RWPE1 (cell line): ENCODE measurements around the gene SP1.
"Not testable (repeated sequence)": the region's sequence is repeated elsewhere in the genome, so short reads cannot be mapped to it uniquely, and the experiment has no call there.

Experiments
- CTCF ChIA-PET: fragments of 350-600 bp; sonication (Branson Sonifier 250); formaldehyde crosslinking; extraction: SDS; loops from one replicate; lab custom pipeline; 2021; lab: Yijun Ruan, JAX
- POLR2A ChIA-PET: fragments of 400-600 bp; formaldehyde crosslinking; extraction: SDS; loops from one replicate; lab custom pipeline; 2020; ENCODE audit warnings: antibody characterized with exemption; ENCODE audit not compliant: low non-redundant PET; lab: Yijun Ruan, JAX
- DNase-seq: peaks from one replicate; pipeline ENCODE4 v3.0.0; 2012; ENCODE audit warnings: low spot score
- H3K27ac ChIP-seq: fragments of 450-650 bp; 2 replicates; pipeline ENCODE4 v1.5.1; 2017
- TF ChIP-seq, protein P1 (sequence below): fragments of 450-650 bp; conservative IDR thresholded peaks from 2 replicates; pipeline ENCODE4 v1.5.1; 2017; ENCODE audit warnings: low read depth, mild to moderate bottlenecking

SP1 gene

DNA sequence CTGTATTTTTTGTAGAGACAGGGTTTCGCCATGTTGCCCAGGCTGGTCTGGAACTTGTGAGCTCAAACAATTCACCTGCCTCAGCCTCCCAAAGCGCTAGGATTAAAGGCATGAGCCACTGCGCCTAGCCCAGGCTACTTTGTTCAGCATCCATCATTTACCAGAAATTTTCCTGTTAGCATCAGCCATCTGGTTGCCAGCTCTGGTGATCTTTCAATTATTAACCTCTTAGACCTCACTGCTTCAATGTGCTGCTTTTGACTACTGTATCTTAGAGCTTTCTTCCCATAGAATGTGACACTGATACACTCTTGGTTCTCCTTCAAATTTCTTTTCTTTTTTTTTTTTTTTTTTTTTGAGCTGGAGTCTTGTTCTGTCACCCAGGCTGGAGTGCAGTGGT lies 38.2 kb downstream of the SP1 start:
- ChIA-PET CTCF (interaction anchor here (0.6 to 1.0 kb wide), 3 partner anchors 24 to 91 kb away, joined by 3 to 8 read pairs (median 4); no protein-coding TSS in a partner anchor), POLR2A (interaction anchor here (0.6 kb wide), 1 partner anchor 115 kb away, joined by 4 read pairs; no protein-coding TSS in a partner anchor)
- TF ChIP-seq, protein P1, sequence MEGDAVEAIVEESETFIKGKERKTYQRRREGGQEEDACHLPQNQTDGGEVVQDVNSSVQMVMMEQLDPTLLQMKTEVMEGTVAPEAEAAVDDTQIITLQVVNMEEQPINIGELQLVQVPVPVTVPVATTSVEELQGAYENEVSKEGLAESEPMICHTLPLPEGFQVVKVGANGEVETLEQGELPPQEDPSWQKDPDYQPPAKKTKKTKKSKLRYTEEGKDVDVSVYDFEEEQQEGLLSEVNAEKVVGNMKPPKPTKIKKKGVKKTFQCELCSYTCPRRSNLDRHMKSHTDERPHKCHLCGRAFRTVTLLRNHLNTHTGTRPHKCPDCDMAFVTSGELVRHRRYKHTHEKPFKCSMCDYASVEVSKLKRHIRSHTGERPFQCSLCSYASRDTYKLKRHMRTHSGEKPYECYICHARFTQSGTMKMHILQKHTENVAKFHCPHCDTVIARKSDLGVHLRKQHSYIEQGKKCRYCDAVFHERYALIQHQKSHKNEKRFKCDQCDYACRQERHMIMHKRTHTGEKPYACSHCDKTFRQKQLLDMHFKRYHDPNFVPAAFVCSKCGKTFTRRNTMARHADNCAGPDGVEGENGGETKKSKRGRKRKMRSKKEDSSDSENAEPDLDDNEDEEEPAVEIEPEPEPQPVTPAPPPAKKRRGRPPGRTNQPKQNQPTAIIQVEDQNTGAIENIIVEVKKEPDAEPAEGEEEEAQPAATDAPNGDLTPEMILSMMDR, result no peak
- DNase-seq, result no peak
- no peak overlapping the region for H3K27ac ChIP-seq

DNA sequence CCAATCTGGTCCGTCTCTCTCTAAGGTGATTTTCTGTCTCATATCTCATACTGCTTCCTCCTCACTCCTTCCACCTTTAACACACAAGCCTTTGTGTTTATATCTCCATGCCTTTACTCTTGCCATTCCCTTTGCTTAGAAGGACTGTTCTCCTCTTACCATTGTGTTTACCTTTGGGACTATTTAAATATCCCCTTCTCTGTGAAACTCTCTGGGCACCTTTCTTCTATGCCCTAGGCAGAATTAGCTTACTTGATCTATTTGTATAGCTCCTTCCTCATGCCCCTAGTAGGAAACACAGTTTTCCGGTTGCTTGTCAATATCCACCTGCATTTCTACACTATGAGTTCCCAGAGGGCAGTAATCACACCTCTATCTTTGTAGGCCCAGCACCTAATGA lies 39.8 kb downstream of the SP1 start:
- DNase-seq, result no peak
- no peak overlapping the region for H3K27ac ChIP-seq
- ChIA-PET CTCF (interaction anchor here (1.8 to 2.8 kb wide), 2 partner anchors 88 to 95 kb away, joined by 8 read pairs; no protein-coding TSS in a partner anchor), POLR2A (no interaction called here)
- TF ChIP-seq, protein P1, result no peak

DNA sequence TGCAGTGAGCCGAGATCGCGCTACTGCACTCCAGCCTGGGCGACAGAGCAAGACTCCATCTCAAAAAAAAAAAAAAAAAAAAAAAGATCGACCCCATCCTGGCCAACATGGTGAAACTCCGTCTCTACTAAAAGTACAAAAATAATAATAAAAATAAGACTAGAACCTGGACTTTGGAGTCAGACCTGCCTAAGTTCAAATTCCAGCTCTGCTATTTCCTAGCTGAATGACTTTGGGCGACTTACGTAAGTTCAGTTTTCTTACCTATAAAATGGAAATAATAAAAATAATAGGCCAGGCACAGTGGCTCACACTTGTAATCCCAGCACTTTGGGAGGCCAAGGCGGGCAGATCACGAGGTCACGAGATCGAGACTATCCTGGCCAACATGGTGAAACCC lies 42.3 kb downstream of the SP1 start:
- H3K27ac ChIP-seq, DNase-seq: not testable (repeated sequence)
- ChIA-PET POLR2A (interaction anchor here (1.4 kb wide), 1 partner anchor 40 kb away, joined by 4 read pairs; no protein-coding TSS in a partner anchor), CTCF (interaction anchor here (0.7 to 2.8 kb wide), 4 partner anchors 69 to 153 kb away, joined by 3 to 31 read pairs (median 6); no protein-coding TSS in a partner anchor)

DNA sequence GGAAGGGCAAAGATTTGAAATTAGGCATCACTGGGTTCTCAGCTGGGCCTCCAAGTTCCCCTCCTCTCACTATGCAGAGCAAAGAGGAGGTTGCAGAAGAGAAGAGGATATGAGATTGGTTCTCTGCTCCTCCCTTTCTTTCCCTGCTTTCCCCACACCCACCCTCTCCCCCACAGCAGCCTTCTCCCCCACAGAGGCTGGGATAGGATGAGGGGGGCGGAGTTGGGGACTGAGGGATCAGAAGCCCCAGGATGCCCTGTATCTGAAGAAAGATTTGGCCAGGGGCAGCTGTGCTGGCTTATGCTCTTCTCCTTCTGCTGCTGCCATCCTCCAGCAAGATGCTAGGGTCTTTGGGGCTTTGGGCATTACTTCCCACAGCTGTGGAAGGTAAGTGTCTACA lies 43.6 kb downstream of the SP1 start, which contains the start of gene AMHR2:
Gene AMHR2, plus strand, starts transcription at position 259 of the 400 bp plus-strand sequence. Its CDS starts 80 bp downstream, at position 339.
- ChIA-PET POLR2A (no interaction called here), CTCF (interaction anchor here (1.3 kb wide), 1 partner anchor 71 kb away, joined by 3 read pairs; no protein-coding TSS in a partner anchor)
- TF ChIP-seq, protein P1, result no peak
- H3K27ac ChIP-seq, result no peak within 1 kb of the TSS
- no peak for DNase-seq

DNA sequence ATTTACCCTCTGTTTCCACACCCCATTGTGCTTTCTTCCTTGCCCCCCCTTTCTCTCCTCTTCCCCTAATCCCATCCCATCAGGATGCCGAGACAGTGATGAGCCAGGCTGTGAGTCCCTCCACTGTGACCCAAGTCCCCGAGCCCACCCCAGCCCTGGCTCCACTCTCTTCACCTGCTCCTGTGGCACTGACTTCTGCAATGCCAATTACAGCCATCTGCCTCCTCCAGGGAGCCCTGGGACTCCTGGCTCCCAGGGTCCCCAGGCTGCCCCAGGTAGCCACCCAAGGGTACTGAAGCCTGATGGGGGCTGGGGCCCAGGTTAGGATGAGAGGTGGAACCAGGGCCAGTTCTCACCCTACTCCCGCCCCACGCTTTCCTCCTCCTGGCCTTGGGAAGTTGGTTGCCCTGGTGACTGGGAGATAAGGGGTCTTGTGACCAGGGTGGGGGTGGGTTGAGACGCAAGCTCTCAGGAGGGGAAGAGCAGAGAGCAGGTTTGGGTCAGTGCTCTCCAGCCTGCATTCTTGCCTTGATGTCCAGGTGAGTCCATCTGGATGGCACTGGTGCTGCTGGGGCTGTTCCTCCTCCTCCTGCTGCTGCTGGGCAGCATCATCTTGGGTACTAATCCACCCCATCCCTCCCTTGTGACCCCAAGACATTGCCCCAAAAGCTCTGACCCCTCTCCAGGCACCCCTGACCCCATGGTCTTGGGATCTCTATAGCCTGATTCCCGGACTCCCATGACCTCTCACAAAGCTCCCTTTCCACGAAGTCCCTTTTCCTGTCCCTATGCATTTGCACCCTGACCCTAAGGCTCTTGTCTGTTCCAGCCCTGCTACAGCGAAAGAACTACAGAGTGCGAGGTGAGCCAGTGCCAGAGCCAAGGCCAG lies 44.9 kb downstream of the SP1 start:
- ChIA-PET CTCF (interaction anchor here (0.7 to 1.0 kb wide), 3 partner anchors 73 to 310 kb away, joined by 3 to 5 read pairs (median 3); no protein-coding TSS in a partner anchor), POLR2A (interaction anchor here (0.6 kb wide), 1 partner anchor 16 kb away, joined by 9 read pairs; no protein-coding TSS in a partner anchor)
- no peak for DNase-seq
- TF ChIP-seq, protein P1, result no peak
- H3K27ac ChIP-seq, result no peak overlapping the region

DNA sequence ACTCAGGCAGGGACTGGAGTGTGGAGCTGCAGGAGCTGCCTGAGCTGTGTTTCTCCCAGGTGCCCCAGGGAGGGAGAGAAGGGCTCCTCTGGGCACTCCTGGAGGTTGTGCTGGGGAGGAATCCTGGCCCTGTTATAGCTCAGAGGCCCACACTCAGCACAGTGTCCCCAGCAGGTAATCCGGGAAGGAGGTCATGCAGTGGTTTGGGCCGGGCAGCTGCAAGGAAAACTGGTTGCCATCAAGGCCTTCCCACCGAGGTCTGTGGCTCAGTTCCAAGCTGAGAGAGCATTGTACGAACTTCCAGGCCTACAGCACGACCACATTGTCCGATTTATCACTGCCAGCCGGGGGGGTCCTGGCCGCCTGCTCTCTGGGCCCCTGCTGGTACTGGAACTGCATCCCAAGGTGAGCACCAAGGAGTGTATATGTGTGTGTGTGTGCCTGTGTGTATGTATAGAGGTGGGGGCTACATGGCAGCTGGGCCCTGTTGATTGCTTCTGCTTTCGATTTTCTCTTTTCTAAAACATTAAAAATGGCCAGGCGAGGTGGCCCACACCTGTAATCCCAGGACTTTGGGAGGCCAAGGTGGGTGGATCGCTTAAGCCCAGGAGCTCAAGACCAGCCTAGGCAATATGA lies 45.7 kb downstream of the SP1 start:
- no peak overlapping the region for H3K27ac ChIP-seq
- ChIA-PET CTCF (interaction anchor here (0.7 to 1.0 kb wide), 3 partner anchors 73 to 310 kb away, joined by 3 to 5 read pairs (median 3); no protein-coding TSS in a partner anchor), POLR2A (no interaction called here)
- TF ChIP-seq, protein P1, result no peak
- no peak for DNase-seq
